A673 (cell line): ENCODE results near the gene LMAN2.

Source experiments
- EZH2 ChIP-seq: fragments of 200-600 bp; sonication (generic); IDR thresholded peaks from 2 replicates; pipeline ENCODE4 v1.6.1; 2017; ENCODE audit warnings: borderline replicate concordance, low read depth, mild to moderate bottlenecking, mixed read lengths, antibody characterized with exemption, low read length; ENCODE audit not compliant: poor library complexity, severe bottlenecking
- TF ChIP-seq, protein P1 (sequence below): fragments of 300-800, 200-600 bp; sonication (generic); conservative IDR thresholded peaks from 2 replicates; pipeline ENCODE4 v1.5.1; 2017; ENCODE audit warnings: low read depth, mild to moderate bottlenecking, antibody characterized with exemption, low read length, moderate library complexity, mixed read lengths

DNA sequence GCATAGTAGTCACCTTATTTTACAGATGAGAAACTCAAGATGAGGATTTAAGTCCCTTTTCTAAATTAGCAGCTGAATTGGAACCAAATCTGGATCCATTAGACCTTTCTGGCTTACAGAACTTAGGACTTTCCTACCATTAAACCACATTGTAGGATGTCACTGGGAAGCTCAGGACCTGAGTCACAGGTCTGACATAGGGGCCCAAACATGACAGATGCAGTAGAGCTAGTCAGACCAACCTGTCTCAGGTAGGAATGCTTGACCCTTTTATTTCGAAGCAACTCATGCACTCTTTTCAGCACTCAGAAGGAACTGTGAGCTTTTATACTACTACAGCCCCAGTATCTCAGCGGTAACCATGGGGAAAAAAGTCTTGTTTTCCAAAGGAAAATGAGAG, 50.5 kb downstream of the LMAN2 start:
- TF ChIP-seq EZH2: no peak
- TF ChIP-seq, protein P1, sequence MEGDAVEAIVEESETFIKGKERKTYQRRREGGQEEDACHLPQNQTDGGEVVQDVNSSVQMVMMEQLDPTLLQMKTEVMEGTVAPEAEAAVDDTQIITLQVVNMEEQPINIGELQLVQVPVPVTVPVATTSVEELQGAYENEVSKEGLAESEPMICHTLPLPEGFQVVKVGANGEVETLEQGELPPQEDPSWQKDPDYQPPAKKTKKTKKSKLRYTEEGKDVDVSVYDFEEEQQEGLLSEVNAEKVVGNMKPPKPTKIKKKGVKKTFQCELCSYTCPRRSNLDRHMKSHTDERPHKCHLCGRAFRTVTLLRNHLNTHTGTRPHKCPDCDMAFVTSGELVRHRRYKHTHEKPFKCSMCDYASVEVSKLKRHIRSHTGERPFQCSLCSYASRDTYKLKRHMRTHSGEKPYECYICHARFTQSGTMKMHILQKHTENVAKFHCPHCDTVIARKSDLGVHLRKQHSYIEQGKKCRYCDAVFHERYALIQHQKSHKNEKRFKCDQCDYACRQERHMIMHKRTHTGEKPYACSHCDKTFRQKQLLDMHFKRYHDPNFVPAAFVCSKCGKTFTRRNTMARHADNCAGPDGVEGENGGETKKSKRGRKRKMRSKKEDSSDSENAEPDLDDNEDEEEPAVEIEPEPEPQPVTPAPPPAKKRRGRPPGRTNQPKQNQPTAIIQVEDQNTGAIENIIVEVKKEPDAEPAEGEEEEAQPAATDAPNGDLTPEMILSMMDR: no peak
